ENCODE measurements around the gene BIRC2.

Gene BIRC2

DNA sequence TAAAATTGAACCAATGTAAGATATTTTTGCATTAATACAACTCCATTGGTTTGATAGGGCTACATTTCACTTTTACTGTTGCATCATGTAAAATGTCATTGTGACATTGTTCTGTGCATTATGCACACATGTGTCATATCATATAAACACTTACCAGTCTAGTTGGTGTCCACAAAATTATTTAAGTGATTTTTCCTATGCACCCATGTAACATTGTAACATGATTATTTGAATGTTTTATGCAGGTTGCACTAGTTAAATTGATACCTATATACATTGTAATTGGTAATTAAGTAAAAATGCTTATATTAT, 39.3 kb upstream of the BIRC2 start:
- no peak overlapping the region for H2AFZ ChIP-seq (ENCODE audit: low read length)
- H3K27ac ChIP-seq (ENCODE audit: low read depth, low read length, poor library complexity, severe bottlenecking), result peak overlapping the region; percentile 96

GRCh38 chr11:102309621-102310541, 37.1 kb upstream of the BIRC2 start:
- TF ChIP-seq, protein P1, sequence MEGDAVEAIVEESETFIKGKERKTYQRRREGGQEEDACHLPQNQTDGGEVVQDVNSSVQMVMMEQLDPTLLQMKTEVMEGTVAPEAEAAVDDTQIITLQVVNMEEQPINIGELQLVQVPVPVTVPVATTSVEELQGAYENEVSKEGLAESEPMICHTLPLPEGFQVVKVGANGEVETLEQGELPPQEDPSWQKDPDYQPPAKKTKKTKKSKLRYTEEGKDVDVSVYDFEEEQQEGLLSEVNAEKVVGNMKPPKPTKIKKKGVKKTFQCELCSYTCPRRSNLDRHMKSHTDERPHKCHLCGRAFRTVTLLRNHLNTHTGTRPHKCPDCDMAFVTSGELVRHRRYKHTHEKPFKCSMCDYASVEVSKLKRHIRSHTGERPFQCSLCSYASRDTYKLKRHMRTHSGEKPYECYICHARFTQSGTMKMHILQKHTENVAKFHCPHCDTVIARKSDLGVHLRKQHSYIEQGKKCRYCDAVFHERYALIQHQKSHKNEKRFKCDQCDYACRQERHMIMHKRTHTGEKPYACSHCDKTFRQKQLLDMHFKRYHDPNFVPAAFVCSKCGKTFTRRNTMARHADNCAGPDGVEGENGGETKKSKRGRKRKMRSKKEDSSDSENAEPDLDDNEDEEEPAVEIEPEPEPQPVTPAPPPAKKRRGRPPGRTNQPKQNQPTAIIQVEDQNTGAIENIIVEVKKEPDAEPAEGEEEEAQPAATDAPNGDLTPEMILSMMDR (IDR thresholded peaks at IDR 0.05; ENCODE audit: low read length), result peak; percentile 40
- no peak for TF ChIP-seq EZH2 (IDR thresholded peaks at IDR 0.05; ENCODE audit: borderline replicate concordance, low read length)
- Histone ChIP-seq H3K9me3 (ENCODE audit: low read length) (no peaks in the 10 kb centered on the region), H3K27ac (ENCODE audit: low read depth, low read length, poor library complexity, severe bottlenecking) (no peak overlapping the region), H3K9me2 (ENCODE audit: low read depth, low read length) (no peaks in the 10 kb centered on the region), H3K4me2 (ENCODE audit: low read length) (no peak overlapping the region), H4K20me1 (ENCODE audit: insufficient read depth, low read length) (no peaks in the 10 kb centered on the region), H3K4me3 (ENCODE audit: low read depth, low read length, poor library complexity, severe bottlenecking) (no peak overlapping the region), H3K36me3 (ENCODE audit: insufficient read depth, low read length) (no peaks in the 10 kb centered on the region), H2AFZ (ENCODE audit: low read length) (no peak overlapping the region), H3K27me3 (ENCODE audit: insufficient read depth, low read length) (no peaks in the 10 kb centered on the region), H3K9ac (ENCODE audit: low read length) (no peak overlapping the region), H3K4me1 (ENCODE audit: insufficient read depth, low read length, severe bottlenecking) (peaks cover 62% of the 10 kb centered on the region), H3K79me2 (ENCODE audit: insufficient read depth, low read length) (no peaks in the 10 kb centered on the region), H3F3A (ENCODE audit: insufficient read depth, low read length) (no peaks in the 10 kb centered on the region)

More for the DNA sequence above, 39.3 kb upstream of the BIRC2 start:
- H3K79me2 ChIP-seq (ENCODE audit: insufficient read depth, low read length), result no peaks in the 10 kb centered on the region
- H3K4me1 ChIP-seq (ENCODE audit: insufficient read depth, low read length, severe bottlenecking), result peaks cover 44% of the 10 kb centered on the region
- no peak overlapping the region for H3K4me3 ChIP-seq (ENCODE audit: low read depth, low read length, poor library complexity, severe bottlenecking)
- no peak for TF ChIP-seq EZH2 (IDR thresholded peaks at IDR 0.05; ENCODE audit: borderline replicate concordance, low read length)
- TF ChIP-seq, protein P1 (IDR thresholded peaks at IDR 0.05; ENCODE audit: low read length), result no peak
- H3K4me2 ChIP-seq (ENCODE audit: low read length), result peak overlapping the region; percentile 66; the same call in 1 of the 2 replicates
- no peaks in the 10 kb centered on the region for H3K36me3 ChIP-seq (ENCODE audit: insufficient read depth, low read length)
- no peaks in the 10 kb centered on the region for H3F3A ChIP-seq (ENCODE audit: insufficient read depth, low read length)
- H4K20me1 ChIP-seq (ENCODE audit: insufficient read depth, low read length), result no peaks in the 10 kb centered on the region
- H3K27me3 ChIP-seq (ENCODE audit: insufficient read depth, low read length), result no peaks in the 10 kb centered on the region
- peaks cover 6% of the 10 kb centered on the region; the same call in 1 of the 2 replicates for H3K9me3 ChIP-seq (ENCODE audit: low read length)
- H3K9me2 ChIP-seq (ENCODE audit: low read depth, low read length), result no peaks in the 10 kb centered on the region
- H3K9ac ChIP-seq (ENCODE audit: low read length), result peak overlapping the region; percentile 20

- H3K36me3 ChIP-seq (ENCODE audit: insufficient read depth, low read length), result peaks cover under 1% of the 10 kb centered on the region; the same call in 1 of the 2 replicates
- no peaks in the 10 kb centered on the region for H3K27me3 ChIP-seq (ENCODE audit: insufficient read depth, low read length)
- TF ChIP-seq EZH2 (IDR thresholded peaks at IDR 0.05; ENCODE audit: borderline replicate concordance, low read length), result no peak
- TF ChIP-seq, protein P1 (IDR thresholded peaks at IDR 0.05; ENCODE audit: low read length), result no peak
- H2AFZ ChIP-seq (ENCODE audit: low read length), result no peak overlapping the region; the same call in 1 of the 2 replicates
- H3K4me1 ChIP-seq (ENCODE audit: insufficient read depth, low read length, severe bottlenecking), result peaks cover 56% of the 10 kb centered on the region
- peaks cover 2% of the 10 kb centered on the region; the same call in 1 of the 2 replicates for H3K79me2 ChIP-seq (ENCODE audit: insufficient read depth, low read length)
- no peaks in the 10 kb centered on the region; the same call in 1 of the 2 replicates for H3F3A ChIP-seq (ENCODE audit: insufficient read depth, low read length)
- peak overlapping the region; percentile 93 for H3K27ac ChIP-seq (ENCODE audit: low read depth, low read length, poor library complexity, severe bottlenecking)
- H3K9me3 ChIP-seq (ENCODE audit: low read length), result no peaks in the 10 kb centered on the region
- no peak overlapping the region for H3K9ac ChIP-seq (ENCODE audit: low read length)
- no peaks in the 10 kb centered on the region for H4K20me1 ChIP-seq (ENCODE audit: insufficient read depth, low read length)
- no peak overlapping the region for H3K4me3 ChIP-seq (ENCODE audit: low read depth, low read length, poor library complexity, severe bottlenecking)
- H3K9me2 ChIP-seq (ENCODE audit: low read depth, low read length), result no peaks in the 10 kb centered on the region
- H3K4me2 ChIP-seq (ENCODE audit: low read length), result peak overlapping the region; percentile 30; the same call in 1 of the 2 replicates
These were observed 34.3 kb upstream of the BIRC2 start for GRCh38 chr11:102312667-102313066.

All from OCI-LY1 (cell line).